Adrenal gland (tissue), 5 donors: Measurements from ENCODE around the gene ATOSA.

Source experiments
- POLR2A ChIP-seq, 2 donors: fragments of 450-650 bp; IDR thresholded peaks; one replicate each; pipeline ENCODE4 v1.6.1; 2017; ENCODE audit warnings: antibody characterized with exemption in 2 of 2, mild to moderate bottlenecking in 2 of 2, moderate library complexity in 1 of 2
- TF ChIP-seq, protein P1 (sequence below), 6 experiments: fragments of 450-650 bp in 4 of 6; fragments of 200-600 bp in 2 of 6; sonication (generic) in 1 of 6; IDR thresholded peaks; 1 replicate in 5 of 6; 2 replicates in 1 of 6; pipeline versions ENCODE4 v1.5.1 to v1.8.0; 2016 to 2021; ENCODE audit warnings: antibody characterized with exemption in 6 of 6, mild to moderate bottlenecking in 2 of 6, moderate library complexity in 1 of 6
- donor health status: DM: no; HTN: no; CAD: no.

DNA sequence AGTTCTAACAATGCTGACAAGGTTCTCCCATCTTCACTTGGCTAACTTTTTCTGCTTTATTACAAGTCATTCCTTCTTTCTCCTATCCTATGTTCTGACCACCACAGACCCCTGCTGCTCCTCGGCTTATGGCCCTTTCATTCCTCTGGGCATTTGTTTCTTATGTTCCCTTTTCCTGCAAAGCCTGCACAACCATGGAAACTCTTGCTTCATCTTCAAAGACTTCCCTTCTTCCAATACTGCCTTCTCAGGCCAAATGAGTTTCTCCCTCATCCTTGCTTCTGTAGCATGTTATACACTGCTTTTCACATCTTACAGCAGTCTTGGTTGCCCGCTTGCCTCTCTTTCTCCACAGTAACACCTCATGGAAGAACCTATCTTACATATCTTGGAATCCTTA is 17.9 kb upstream of the ATOSA start:
- TF ChIP-seq, protein P1, sequence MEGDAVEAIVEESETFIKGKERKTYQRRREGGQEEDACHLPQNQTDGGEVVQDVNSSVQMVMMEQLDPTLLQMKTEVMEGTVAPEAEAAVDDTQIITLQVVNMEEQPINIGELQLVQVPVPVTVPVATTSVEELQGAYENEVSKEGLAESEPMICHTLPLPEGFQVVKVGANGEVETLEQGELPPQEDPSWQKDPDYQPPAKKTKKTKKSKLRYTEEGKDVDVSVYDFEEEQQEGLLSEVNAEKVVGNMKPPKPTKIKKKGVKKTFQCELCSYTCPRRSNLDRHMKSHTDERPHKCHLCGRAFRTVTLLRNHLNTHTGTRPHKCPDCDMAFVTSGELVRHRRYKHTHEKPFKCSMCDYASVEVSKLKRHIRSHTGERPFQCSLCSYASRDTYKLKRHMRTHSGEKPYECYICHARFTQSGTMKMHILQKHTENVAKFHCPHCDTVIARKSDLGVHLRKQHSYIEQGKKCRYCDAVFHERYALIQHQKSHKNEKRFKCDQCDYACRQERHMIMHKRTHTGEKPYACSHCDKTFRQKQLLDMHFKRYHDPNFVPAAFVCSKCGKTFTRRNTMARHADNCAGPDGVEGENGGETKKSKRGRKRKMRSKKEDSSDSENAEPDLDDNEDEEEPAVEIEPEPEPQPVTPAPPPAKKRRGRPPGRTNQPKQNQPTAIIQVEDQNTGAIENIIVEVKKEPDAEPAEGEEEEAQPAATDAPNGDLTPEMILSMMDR (IDR thresholded peaks at IDR 0.05), result no peak
- TF ChIP-seq POLR2A (IDR thresholded peaks at IDR 0.05), result no peak
